Measurements from ENCODE around the gene CHST8.

The CHST8 gene

DNA sequence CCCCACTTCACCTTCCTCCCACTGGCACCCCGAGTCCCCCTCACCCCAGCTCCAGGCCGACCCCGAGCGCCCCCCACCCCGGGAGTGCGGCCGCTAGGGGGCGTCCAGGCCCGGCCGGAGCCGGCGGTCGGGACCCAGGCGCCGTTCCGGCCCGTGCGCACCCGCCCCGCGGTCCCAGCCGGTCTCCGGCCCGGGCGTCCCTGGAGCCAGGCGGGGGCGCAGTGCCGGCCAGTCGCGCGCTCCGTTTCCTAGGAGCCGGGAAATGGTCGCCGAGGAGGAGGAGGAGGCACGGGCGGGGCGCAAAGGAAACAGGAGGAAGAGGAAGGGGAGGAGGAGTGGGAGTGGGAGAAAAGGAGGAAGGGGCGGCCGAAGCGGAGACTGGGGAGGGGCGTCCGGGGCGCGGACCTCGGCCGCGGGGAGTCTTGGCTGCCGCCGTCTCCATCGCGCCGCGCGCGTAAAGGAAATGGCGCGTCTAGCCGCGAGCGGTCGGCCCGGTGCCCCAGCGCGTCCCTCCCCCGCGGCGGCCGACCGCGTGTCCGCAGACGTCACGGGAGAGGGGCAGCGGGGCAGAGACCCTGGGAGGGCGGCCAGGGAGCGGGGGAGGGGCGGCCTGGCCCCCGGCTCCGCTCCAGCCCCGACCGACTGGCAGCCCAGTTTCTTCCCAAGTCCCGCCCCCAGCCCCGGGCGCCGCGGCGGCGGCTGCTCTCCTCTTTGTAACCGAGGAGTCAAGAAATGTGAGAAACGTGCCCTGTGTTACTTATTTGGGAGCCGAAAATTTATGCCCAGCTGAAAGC lies 173.8 kb downstream of the CHST8 start:
- H3K4me3 ChIP-seq (ENCODE audit: low read depth, low read length): peak overlapping the region; percentile 65
- TF ChIP-seq, protein P1, sequence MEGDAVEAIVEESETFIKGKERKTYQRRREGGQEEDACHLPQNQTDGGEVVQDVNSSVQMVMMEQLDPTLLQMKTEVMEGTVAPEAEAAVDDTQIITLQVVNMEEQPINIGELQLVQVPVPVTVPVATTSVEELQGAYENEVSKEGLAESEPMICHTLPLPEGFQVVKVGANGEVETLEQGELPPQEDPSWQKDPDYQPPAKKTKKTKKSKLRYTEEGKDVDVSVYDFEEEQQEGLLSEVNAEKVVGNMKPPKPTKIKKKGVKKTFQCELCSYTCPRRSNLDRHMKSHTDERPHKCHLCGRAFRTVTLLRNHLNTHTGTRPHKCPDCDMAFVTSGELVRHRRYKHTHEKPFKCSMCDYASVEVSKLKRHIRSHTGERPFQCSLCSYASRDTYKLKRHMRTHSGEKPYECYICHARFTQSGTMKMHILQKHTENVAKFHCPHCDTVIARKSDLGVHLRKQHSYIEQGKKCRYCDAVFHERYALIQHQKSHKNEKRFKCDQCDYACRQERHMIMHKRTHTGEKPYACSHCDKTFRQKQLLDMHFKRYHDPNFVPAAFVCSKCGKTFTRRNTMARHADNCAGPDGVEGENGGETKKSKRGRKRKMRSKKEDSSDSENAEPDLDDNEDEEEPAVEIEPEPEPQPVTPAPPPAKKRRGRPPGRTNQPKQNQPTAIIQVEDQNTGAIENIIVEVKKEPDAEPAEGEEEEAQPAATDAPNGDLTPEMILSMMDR (IDR thresholded peaks at IDR 0.05; ENCODE audit: low read depth, low read length, missing control alignments): peak; percentile 67
- in situ Hi-C loops (cut with HindIII; ENCODE audit: low sequenced_read_pairs): loop anchor here (10.0 kb wide), 1 partner anchor 381 kb away; no protein-coding TSS in a partner anchor
- peak; percentile 60 for DNase-seq (ENCODE audit: low read depth)

DNA sequence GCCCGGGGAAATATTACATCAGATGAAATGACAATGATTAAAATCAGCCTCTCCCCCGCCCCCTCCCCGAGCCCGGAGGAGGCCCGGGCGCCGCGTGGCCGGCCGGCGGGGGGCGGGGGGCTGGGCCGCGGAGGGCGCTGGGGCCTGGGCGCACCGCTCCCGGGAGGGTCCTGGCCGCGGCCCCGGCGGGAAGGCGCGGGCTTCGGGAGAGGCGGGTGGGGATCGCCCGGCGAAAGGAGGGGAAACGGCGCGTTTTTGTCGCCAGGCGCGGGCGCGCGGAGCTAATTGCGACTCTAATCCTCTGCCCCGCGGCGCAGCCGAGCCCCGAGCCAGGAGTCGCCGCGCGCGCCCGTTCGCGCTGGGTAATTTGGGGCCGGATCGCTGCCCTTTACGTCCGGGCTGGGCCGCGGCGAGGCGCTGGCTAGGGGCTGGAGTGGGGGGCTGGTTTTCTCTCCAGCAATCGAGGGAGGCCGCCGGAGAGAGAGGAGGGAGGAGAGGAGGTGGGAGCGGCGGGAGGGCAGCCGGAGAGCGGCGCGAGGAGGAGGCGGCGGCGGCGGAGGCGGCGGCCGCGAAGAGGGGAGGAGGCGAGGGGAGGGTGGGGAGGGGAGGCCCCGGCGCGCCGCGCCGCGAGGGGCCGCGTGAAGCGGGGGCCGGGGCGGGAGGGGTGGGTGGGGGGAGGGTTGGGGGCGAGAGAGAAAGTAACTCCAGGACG lies 174.6 kb downstream of the CHST8 start, which contains the start of gene KCTD15:
KCTD15 (plus strand) TSS at position 707 of the 712 bp plus-strand sequence. CDS start 3,585 bp downstream, outside the sequence.
- peak within 1 kb of the TSS; percentile 65 for H3K4me3 ChIP-seq (ENCODE audit: low read depth, low read length)
- TF ChIP-seq, protein P1 (IDR thresholded peaks at IDR 0.05; ENCODE audit: low read depth, low read length, missing control alignments): no peak
- DNase-seq (ENCODE audit: low read depth): no peak
- in situ Hi-C loops (cut with HindIII; ENCODE audit: low sequenced_read_pairs): loop anchor here (10.0 kb wide), 1 partner anchor 382 kb away; no protein-coding TSS in a partner anchor

DNA sequence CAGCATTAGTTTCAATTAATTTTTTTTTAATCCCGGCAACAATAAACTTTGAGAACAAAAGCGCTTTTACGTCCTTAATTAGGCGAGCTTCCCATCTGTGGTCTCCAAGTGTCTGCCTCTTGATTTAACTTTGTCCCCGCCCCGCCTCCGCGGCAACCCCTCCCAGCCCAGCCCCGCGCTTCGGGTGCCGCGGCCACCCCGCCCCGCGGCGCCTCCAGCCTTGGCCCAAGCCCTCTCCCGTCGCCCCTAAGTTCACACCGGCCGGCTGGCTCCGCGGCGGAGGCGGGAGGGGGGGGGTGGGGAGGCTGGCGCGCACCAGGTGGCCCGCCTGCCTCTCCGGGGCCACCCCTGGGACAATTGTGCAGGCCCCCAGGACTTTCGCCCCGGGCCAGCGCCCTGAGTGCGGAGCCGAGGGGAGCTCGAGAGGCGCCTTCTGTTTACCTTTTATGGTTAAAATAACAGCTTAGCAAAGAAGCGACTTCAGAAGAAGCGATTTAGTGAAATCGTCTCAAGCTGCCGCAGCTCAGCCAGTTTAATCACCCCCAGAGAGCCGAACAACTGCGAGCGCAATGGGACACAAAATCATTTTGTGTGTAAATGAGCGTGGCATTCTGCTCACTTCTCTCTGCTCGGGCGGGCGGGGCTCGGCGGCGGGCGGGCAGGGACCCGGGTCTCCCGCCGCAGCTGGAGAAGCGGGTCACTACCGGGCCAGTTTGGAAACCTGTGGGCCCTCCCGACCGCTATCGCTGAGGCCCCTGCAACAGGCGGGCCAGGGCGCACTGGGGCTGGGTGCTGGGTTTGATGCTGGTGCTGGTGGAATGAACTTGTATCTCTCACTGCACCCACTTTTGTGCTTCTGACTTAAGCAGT lies 176.3 kb downstream of the CHST8 start:
- DNase-seq (ENCODE audit: low read depth): no peak
- TF ChIP-seq, protein P1 (IDR thresholded peaks at IDR 0.05; ENCODE audit: low read depth, low read length, missing control alignments): no peak

DNA sequence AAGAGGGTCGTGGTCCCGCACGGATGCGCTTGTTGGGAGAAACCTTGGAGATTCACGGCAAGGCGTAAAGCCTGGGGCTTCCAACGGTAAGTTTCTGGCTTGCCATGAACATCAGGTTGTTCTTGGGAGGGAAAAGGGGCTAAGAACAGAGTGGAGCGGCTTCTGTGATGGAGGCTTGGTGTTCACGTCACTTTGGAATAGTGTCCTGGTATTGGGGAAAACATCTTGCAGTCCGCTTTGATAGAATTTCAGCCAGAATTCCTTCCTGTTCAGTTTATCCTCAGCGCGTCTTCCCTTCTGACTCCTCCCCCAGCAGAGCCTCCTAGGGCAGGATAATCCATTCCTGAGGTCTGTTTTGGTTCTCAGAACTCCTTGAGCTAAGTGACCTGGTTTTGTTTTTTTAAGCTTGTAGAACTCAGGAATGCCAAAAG lies 176.9 kb downstream of the CHST8 start:
- H3K4me3 ChIP-seq (ENCODE audit: low read depth, low read length): peak overlapping the region; percentile 65
- in situ Hi-C loops (cut with HindIII; ENCODE audit: low sequenced_read_pairs): loop anchor here (10.0 kb wide), 1 partner anchor 384 kb away; no protein-coding TSS in a partner anchor
- TF ChIP-seq, protein P1 (IDR thresholded peaks at IDR 0.05; ENCODE audit: low read depth, low read length, missing control alignments): no peak
- DNase-seq (ENCODE audit: low read depth): no peak

More for the DNA sequence above, 176.3 kb downstream of the CHST8 start:
- in situ Hi-C loops (cut with HindIII; ENCODE audit: low sequenced_read_pairs): loop anchor here (10.0 kb wide), 1 partner anchor 383 kb away; no protein-coding TSS in a partner anchor
- peak overlapping the region; percentile 65 for H3K4me3 ChIP-seq (ENCODE audit: low read depth, low read length)

DNA sequence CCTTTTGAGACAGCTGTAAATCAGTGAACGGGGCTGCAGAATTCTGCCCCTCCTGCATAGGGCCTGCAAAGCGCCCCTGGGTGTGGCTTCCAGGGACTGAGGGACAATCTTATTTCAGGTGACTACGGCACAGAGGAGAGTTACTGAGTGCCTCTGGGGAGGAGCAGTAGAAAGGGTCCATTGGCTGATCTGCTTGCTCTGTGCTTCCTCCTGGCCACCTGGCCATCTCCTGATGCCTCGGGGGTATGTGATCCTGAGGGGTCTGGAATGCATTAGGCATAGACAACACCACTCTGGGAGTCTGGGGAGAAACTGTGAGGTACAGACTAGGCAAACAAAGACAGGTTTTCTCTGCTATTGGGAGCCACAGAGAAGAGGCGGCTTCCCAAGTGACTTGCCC lies 177.7 kb downstream of the CHST8 start:
- TF ChIP-seq, protein P1 (IDR thresholded peaks at IDR 0.05; ENCODE audit: low read depth, low read length, missing control alignments): no peak
- no peak for DNase-seq (ENCODE audit: low read depth)
- no peak overlapping the region for H3K4me3 ChIP-seq (ENCODE audit: low read depth, low read length)
- in situ Hi-C loops (cut with HindIII; ENCODE audit: low sequenced_read_pairs): loop anchor here (10.0 kb wide), 1 partner anchor 385 kb away; no protein-coding TSS in a partner anchor
